ENCODE measurements around the gene PRR11. TPM values are rescaled to one million over a fixed set of nuclear protein-coding genes. Genes with fewer than 3 reads are reported as not detected.

Gene PRR11
- total RNA-seq, 1 experiment from 2014 or later = 90.4 TPM

DNA sequence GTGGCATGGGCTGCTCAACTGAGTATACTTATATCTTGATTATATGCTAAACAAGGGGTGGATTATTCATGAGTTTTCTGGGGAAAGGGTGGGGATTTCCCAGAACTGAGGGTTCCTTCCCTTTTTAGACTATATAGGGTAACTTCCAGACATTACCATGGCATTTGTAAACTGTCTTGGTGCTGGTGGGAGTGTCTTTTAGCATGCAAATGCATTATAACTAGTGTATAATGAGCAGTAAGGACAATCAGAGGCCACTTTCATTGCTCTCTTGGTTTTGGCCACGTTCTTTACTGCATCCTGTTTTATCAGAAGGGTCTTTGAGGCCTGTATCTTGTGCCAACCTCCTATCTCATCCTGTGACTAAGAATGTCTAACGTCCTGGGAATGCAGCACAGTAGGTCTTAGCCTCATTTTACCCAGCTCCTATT lies 12.0 kb downstream of the PRR11 start:
- DNase-seq (ENCODE audit: low spot score) (no peak), ATAC-seq (no peak)
- TF ChIP-seq, protein P1, sequence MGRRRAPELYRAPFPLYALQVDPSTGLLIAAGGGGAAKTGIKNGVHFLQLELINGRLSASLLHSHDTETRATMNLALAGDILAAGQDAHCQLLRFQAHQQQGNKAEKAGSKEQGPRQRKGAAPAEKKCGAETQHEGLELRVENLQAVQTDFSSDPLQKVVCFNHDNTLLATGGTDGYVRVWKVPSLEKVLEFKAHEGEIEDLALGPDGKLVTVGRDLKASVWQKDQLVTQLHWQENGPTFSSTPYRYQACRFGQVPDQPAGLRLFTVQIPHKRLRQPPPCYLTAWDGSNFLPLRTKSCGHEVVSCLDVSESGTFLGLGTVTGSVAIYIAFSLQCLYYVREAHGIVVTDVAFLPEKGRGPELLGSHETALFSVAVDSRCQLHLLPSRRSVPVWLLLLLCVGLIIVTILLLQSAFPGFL (CRISPR knock-in tag; IDR thresholded peaks at IDR 0.05; ENCODE audit: borderline replicate concordance) = no peak
- TF ChIP-seq, protein P2, sequence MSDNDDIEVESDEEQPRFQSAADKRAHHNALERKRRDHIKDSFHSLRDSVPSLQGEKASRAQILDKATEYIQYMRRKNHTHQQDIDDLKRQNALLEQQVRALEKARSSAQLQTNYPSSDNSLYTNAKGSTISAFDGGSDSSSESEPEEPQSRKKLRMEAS (CRISPR knock-in tag; IDR thresholded peaks at IDR 0.05) = no peak
- TF ChIP-seq, protein P3, sequence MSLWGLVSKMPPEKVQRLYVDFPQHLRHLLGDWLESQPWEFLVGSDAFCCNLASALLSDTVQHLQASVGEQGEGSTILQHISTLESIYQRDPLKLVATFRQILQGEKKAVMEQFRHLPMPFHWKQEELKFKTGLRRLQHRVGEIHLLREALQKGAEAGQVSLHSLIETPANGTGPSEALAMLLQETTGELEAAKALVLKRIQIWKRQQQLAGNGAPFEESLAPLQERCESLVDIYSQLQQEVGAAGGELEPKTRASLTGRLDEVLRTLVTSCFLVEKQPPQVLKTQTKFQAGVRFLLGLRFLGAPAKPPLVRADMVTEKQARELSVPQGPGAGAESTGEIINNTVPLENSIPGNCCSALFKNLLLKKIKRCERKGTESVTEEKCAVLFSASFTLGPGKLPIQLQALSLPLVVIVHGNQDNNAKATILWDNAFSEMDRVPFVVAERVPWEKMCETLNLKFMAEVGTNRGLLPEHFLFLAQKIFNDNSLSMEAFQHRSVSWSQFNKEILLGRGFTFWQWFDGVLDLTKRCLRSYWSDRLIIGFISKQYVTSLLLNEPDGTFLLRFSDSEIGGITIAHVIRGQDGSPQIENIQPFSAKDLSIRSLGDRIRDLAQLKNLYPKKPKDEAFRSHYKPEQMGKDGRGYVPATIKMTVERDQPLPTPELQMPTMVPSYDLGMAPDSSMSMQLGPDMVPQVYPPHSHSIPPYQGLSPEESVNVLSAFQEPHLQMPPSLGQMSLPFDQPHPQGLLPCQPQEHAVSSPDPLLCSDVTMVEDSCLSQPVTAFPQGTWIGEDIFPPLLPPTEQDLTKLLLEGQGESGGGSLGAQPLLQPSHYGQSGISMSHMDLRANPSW (CRISPR knock-in tag; conservative IDR thresholded peaks at IDR 0.05; ENCODE audit: low read depth) = no peak
- TF ChIP-seq NFATC4 (CRISPR knock-in tag; IDR thresholded peaks at IDR 0.05) (no peak), TEAD1 (CRISPR knock-in tag; IDR thresholded peaks at IDR 0.05) (no peak), HMGXB4 (CRISPR knock-in tag; IDR thresholded peaks at IDR 0.05) (no peak), IRF2 (CRISPR knock-in tag; IDR thresholded peaks at IDR 0.05; ENCODE audit: borderline replicate concordance, low read depth) (no peak)
- TF ChIP-seq, protein P4, sequence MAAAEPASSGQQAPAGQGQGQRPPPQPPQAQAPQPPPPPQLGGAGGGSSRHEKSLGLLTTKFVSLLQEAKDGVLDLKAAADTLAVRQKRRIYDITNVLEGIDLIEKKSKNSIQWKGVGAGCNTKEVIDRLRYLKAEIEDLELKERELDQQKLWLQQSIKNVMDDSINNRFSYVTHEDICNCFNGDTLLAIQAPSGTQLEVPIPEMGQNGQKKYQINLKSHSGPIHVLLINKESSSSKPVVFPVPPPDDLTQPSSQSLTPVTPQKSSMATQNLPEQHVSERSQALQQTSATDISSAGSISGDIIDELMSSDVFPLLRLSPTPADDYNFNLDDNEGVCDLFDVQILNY (CRISPR knock-in tag; IDR thresholded peaks at IDR 0.05) = no peak
- CTCF ChIA-PET = interaction anchor here (0.6 kb wide), 1 partner anchor 83 kb away, joined by 3 read pairs; no protein-coding TSS in a partner anchor
- Mint-ChIP-seq H3K9me3 (no peaks in the 10 kb centered on the region), H3K4me3 (no peak overlapping the region), H3K27ac (peak overlapping the region; percentile 72; the same call in 1 of the 2 replicates), H3K36me3 (peaks cover 13% of the 10 kb centered on the region), H3K27me3 (ENCODE audit: low read depth) (no peaks in the 10 kb centered on the region), H3K4me1 (peaks cover 3% of the 10 kb centered on the region)
- POLR2A ChIA-PET = no interaction called here

- ChIA-PET POLR2A (no interaction called here), CTCF (no interaction called here)
- Mint-ChIP-seq H3K4me3 (no peak overlapping the region), H3K9me3 (peaks cover 13% of the 10 kb centered on the region), H3K36me3 (peaks cover 38% of the 10 kb centered on the region), H3K27ac (no peak overlapping the region), H3K4me1 (no peaks in the 10 kb centered on the region), H3K27me3 (ENCODE audit: low read depth) (no peaks in the 10 kb centered on the region)
- ATAC-seq = no peak
- DNase-seq (ENCODE audit: low spot score) = no peak
- TF ChIP-seq ZNF317 (CRISPR knock-in tag; IDR thresholded peaks at IDR 0.05; ENCODE audit: borderline replicate concordance, low read depth) (0 out of 2 replicates have a peak, but pooled peaks have one; percentile 19), ZNF671 (CRISPR knock-in tag; IDR thresholded peaks at IDR 0.05) (no peak)
Measured at GRCh38 chr17:59172436-59173004, 17.0 kb downstream of the PRR11 start.

- ChIA-PET CTCF (no interaction called here), POLR2A (no interaction called here)
- Mint-ChIP-seq H3K36me3 (peaks cover 35% of the 10 kb centered on the region), H3K4me3 (no peak overlapping the region), H3K4me1 (peaks cover under 1% of the 10 kb centered on the region), H3K9me3 (peaks cover 13% of the 10 kb centered on the region), H3K27ac (no peak overlapping the region), H3K27me3 (ENCODE audit: low read depth) (no peaks in the 10 kb centered on the region)
- ATAC-seq = no peak
- no peak for DNase-seq (ENCODE audit: low spot score)
- no peak for TF ChIP-seq ARID4B (CRISPR knock-in tag; IDR thresholded peaks at IDR 0.05; ENCODE audit: borderline replicate concordance)
- TF ChIP-seq, protein P5, sequence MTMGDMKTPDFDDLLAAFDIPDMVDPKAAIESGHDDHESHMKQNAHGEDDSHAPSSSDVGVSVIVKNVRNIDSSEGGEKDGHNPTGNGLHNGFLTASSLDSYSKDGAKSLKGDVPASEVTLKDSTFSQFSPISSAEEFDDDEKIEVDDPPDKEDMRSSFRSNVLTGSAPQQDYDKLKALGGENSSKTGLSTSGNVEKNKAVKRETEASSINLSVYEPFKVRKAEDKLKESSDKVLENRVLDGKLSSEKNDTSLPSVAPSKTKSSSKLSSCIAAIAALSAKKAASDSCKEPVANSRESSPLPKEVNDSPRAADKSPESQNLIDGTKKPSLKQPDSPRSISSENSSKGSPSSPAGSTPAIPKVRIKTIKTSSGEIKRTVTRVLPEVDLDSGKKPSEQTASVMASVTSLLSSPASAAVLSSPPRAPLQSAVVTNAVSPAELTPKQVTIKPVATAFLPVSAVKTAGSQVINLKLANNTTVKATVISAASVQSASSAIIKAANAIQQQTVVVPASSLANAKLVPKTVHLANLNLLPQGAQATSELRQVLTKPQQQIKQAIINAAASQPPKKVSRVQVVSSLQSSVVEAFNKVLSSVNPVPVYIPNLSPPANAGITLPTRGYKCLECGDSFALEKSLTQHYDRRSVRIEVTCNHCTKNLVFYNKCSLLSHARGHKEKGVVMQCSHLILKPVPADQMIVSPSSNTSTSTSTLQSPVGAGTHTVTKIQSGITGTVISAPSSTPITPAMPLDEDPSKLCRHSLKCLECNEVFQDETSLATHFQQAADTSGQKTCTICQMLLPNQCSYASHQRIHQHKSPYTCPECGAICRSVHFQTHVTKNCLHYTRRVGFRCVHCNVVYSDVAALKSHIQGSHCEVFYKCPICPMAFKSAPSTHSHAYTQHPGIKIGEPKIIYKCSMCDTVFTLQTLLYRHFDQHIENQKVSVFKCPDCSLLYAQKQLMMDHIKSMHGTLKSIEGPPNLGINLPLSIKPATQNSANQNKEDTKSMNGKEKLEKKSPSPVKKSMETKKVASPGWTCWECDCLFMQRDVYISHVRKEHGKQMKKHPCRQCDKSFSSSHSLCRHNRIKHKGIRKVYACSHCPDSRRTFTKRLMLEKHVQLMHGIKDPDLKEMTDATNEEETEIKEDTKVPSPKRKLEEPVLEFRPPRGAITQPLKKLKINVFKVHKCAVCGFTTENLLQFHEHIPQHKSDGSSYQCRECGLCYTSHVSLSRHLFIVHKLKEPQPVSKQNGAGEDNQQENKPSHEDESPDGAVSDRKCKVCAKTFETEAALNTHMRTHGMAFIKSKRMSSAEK (CRISPR knock-in tag; IDR thresholded peaks at IDR 0.05; ENCODE audit: borderline replicate concordance) = no peak
- TF ChIP-seq, protein P6, sequence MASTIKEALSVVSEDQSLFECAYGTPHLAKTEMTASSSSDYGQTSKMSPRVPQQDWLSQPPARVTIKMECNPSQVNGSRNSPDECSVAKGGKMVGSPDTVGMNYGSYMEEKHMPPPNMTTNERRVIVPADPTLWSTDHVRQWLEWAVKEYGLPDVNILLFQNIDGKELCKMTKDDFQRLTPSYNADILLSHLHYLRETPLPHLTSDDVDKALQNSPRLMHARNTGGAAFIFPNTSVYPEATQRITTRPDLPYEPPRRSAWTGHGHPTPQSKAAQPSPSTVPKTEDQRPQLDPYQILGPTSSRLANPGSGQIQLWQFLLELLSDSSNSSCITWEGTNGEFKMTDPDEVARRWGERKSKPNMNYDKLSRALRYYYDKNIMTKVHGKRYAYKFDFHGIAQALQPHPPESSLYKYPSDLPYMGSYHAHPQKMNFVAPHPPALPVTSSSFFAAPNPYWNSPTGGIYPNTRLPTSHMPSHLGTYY (CRISPR knock-in tag; IDR thresholded peaks at IDR 0.05) = no peak
Measured at GRCh38 chr17:59174671-59175070, 19.1 kb downstream of the PRR11 start.
